Head of caudate nucleus (tissue), 42 donors: ENCODE data around the gene SHROOM3.
A peak's percentile ranks its signal among the peaks of the same experiment; 100 is the strongest.

Experiments
- DNase-seq, 42 donors: peaks; one replicate each; pipeline versions ENCODE4 v3.0.0 to v3.0.0-alpha.2; 2020 to 2021; ENCODE audit warnings: mixed read lengths in 7 of 42
- intact Hi-C: fragments of 100-400 bp; cut with DNase I; formaldehyde crosslinking; loops from one replicate; pipeline ENCODE4 v1.15.0; 2022

Gene SHROOM3

GRCh38 chr4:76581077-76581962, 146.3 kb downstream of the SHROOM3 start:
- intact Hi-C loops: no loop called here

GRCh38 chr4:76582074-76582816, 147.2 kb downstream of the SHROOM3 start:
- intact Hi-C loops: no loop called here
- DNase-seq: no peak

More at GRCh38 chr4:76581077-76581962, 146.3 kb downstream of the SHROOM3 start:
- DNase-seq: no peak

GRCh38 chr4:76582817-76583087, 147.7 kb downstream of the SHROOM3 start:
- DNase-seq: no peak
- intact Hi-C loops: no loop called here

- no peak for DNase-seq
- intact Hi-C loops: no loop called here
Observed at GRCh38 chr4:76584241-76585152, 149.5 kb downstream of the SHROOM3 start.

GRCh38 chr4:76585272-76585671, 150.2 kb downstream of the SHROOM3 start:
- DNase-seq: no peak
- intact Hi-C loops: no loop called here

- peak in 40 of 42 donors; percentile 4 to 60 (median 24) for DNase-seq
- intact Hi-C loops: no loop called here
Observed at GRCh38 chr4:76585897-76586360, 150.9 kb downstream of the SHROOM3 start.

GRCh38 chr4:76588274-76588673, 153.2 kb downstream of the SHROOM3 start:
- DNase-seq: no peak
- intact Hi-C loops: no loop called here

GRCh38 chr4:76589402-76589801, 154.4 kb downstream of the SHROOM3 start:
- DNase-seq: no peak
- intact Hi-C loops: no loop called here

GRCh38 chr4:76589872-76590797, 155.1 kb downstream of the SHROOM3 start:
- DNase-seq: peak in 1 of 42 donors; percentile 5
- intact Hi-C loops: no loop called here

GRCh38 chr4:76590798-76591281, 155.8 kb downstream of the SHROOM3 start:
- peak in 2 of 42 donors; percentile 11 to 19 for DNase-seq
- intact Hi-C loops: no loop called here

- no peak for DNase-seq
- intact Hi-C loops: no loop called here
Observed at GRCh38 chr4:76591992-76592391, 157.0 kb downstream of the SHROOM3 start.

- intact Hi-C loops: no loop called here
- no peak for DNase-seq
Observed at GRCh38 chr4:76592460-76592859, 157.4 kb downstream of the SHROOM3 start.

GRCh38 chr4:76594173-76594572, 159.1 kb downstream of the SHROOM3 start:
- no peak for DNase-seq
- intact Hi-C loops: no loop called here

GRCh38 chr4:76595435-76595834, 160.4 kb downstream of the SHROOM3 start:
- intact Hi-C loops: no loop called here
- DNase-seq: no peak

GRCh38 chr4:76596713-76597112, 161.7 kb downstream of the SHROOM3 start:
- intact Hi-C loops: no loop called here
- no peak for DNase-seq

GRCh38 chr4:76597423-76597979, 162.5 kb downstream of the SHROOM3 start:
- intact Hi-C loops: no loop called here
- DNase-seq: no peak

- DNase-seq: no peak
- intact Hi-C loops: no loop called here
Observed at GRCh38 chr4:76600447-76600846, 165.4 kb downstream of the SHROOM3 start.

- intact Hi-C loops: no loop called here
- DNase-seq: no peak
Observed at GRCh38 chr4:76601791-76602190, 166.8 kb downstream of the SHROOM3 start.
